IPS-18c (cell line): Measurements from ENCODE around the gene CD300H.

ENCODE experiments used
- H3K4me3 ChIP-seq: 2 replicates; pipeline ENCODE4 v1.7.0; 2013; ENCODE audit warnings: low read depth, mild to moderate bottlenecking, low read length, moderate library complexity; ENCODE audit not compliant: insufficient read depth
- H3K9me3 ChIP-seq: one replicate; pipeline ENCODE4 v1.6.1; 2013; ENCODE audit warnings: mild to moderate bottlenecking, low read length, moderate library complexity; ENCODE audit not compliant: control insufficient read depth, insufficient read depth

CD300H gene

DNA sequence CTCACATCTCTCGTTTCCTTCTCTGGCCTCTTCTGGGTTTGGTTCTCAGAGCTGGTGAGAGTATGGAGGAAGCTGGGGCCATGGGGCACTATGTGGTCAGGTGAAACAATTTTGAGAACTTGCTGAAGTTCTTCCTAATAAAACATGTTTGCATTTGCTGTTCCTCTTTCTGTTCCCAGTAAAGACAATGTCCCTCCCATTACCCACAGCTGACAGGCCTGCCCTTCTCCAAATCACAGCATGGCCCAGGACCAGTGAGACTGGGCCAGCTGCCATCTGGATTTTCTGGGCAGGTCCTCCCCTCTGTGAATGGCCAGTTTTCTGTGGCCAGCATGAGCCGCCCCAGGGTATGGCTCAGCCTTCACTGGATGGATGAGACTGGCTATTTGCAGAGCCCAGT is at the start of gene CD300H:
TSS of gene CD300H (minus strand) at position 113 of the 400 bp plus-strand sequence.
- no peaks in the 10 kb centered on the region for H3K9me3 ChIP-seq
- no peak within 1 kb of the TSS for H3K4me3 ChIP-seq

DNA sequence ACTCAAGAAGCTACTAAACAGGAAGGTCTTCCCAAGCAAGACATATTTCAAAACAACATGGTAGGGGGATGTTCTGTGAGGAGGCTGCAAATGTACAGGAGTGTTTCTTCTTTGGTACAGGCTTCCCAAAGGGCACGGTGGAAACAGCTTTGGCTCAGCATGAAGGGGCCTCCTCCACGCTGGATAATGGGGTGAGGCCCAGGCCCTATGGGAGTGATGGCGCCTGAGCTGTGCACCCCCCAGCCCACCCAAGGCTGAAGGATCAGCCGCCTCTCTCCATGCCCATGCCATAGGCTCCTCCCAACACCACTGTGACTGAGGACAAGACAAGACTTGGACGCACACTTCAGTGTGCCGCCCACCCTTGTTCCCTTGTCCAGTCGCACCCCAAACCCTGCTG is 49.4 kb upstream of the CD300H start:
- no peak overlapping the region for H3K4me3 ChIP-seq
- H3K9me3 ChIP-seq: no peaks in the 10 kb centered on the region

DNA sequence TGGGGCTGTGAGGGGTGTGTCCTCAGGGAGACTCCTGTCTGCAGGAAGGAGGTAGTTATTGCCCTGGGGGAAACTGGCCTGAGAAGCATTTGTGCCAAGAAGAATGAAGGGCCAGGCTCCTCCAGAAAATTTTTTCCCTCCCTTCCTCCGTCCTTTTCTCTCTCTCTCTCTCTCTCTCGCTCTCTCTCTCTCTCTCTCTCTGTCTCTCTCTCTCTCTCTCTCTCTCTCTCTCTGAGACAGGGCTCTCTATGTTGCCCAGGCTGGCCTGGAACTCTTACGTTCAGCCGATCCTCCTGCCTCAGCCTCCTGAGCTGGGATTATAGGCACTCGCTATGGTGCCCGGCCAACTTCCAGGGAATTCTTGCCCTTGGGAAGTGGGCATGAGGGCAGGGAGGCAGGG is 44.7 kb upstream of the CD300H start:
- H3K4me3 ChIP-seq: no peak overlapping the region
- H3K9me3 ChIP-seq: no peaks in the 10 kb centered on the region

DNA sequence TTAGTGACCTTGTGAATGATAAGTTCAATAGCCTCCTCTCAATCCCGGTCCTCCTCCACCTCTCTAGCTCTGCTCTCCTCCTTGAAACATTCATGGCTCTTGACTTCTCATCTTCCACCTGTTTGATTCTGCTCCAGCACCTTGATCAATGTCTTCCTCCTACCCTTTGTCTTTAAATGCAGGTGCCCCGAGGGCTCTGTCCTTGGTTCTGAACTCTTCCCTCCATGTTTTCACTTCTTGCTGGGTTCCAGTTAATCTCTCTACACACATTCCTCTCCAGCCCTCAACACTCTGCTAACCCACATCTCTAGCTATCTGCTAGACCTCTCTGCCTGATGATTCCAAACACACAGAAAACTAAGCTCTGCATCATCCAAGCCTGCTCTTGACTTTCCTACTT is 42.8 kb upstream of the CD300H start:
- Histone ChIP-seq H3K4me3 (no peak overlapping the region), H3K9me3 (no peaks in the 10 kb centered on the region)

DNA sequence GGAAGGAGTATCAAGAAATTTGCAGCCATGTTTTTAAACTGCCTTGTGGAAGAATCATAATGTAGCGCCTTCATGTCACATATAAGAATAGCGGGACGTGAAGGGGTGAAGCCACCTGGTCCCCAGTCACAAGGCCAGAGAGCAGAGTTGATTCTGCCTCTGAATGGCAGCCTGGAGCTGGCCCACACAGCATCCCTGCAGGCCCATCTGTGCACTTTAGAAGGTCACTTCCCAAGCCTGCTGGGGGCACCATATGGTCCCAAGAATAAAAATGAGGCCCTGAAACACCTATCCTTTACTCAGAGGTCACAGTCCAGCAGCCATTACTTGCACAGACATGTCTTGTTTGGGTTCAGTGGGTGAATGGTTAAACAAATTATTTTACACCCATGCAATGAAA is 41.2 kb upstream of the CD300H start:
- Histone ChIP-seq H3K9me3 (no peaks in the 10 kb centered on the region), H3K4me3 (no peak overlapping the region)

DNA sequence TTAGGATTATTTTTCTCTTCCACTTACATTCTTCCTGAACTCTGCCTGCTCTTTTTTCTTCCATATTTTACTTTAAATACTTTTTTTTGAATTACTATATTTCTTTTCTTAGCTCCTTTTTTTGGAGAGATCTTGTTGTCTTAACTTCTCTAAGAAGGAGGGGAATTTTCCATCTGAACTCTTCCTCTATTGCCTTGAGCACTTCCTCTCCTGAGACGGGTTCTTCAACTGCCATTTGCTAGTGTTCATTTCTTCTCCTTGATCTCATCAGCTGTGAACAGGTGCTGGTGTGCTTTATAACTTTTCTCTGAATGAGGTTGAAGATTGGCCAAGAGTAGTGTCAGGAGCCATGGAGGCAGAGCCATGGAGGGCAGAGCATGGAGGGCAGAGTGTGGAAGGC is 39.9 kb upstream of the CD300H start:
- no peak overlapping the region for H3K4me3 ChIP-seq
- H3K9me3 ChIP-seq: no peaks in the 10 kb centered on the region

DNA sequence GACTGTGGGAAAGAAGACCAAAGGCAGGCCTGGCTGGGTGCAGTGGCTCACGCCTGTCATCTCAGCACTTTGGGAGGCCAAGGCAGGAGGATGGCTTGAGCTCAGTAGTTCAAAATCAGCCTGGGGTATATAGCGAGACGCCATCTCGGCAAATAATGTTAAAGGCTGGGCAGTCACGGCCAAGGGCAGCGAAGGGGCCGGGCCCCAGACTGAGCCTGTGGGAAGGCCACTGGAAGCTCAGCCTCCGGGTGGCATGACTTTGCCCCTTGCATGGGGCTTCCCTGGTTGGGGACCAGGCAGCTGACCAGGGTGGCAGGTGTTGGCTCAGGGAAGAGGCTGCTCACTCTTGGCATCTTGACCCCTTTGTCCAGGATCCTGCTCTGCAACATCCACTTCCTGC is 38.7 kb upstream of the CD300H start:
- no peaks in the 10 kb centered on the region for H3K9me3 ChIP-seq
- H3K4me3 ChIP-seq: no peak overlapping the region

DNA sequence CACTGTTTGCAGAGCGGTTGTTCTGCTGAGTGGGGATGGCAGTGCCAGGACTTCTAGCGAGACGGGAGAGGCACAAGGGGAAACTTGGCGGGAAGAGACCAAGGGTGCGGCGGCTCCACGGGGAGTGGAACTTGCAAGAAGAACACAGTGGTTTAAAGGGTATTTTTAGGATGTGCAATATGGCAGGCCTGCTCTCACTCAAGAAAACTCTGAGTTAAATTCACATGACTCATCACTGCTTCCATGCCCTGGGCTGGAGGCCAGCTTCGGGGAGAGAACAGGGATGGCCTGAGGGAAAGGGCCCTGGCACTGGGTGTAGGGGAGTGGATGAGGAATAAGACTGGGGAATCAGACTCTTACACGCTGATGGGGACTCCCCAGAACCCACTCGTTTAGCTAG is 38.1 kb upstream of the CD300H start:
- H3K9me3 ChIP-seq: no peaks in the 10 kb centered on the region
- no peak overlapping the region for H3K4me3 ChIP-seq

DNA sequence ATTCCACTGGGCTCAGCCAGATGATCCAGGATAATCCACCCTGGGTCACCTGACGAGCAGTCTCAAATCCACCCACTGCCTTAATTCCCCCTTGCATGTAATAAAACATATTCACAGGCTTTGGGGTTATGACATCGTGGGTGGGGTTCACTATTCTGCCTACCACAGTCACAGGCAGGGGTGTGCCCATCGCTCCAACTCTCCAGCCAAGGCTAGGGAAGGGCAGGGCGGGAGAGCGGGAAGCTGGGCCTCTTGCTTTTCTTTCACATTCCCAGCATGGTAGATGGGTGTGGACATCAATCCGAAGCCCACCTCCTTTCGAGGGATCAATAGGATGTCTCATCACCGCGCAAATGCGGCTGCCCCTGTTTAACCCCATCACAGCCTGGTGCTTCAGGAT is 37.5 kb upstream of the CD300H start:
- Histone ChIP-seq H3K4me3 (no peak overlapping the region), H3K9me3 (no peaks in the 10 kb centered on the region)

DNA sequence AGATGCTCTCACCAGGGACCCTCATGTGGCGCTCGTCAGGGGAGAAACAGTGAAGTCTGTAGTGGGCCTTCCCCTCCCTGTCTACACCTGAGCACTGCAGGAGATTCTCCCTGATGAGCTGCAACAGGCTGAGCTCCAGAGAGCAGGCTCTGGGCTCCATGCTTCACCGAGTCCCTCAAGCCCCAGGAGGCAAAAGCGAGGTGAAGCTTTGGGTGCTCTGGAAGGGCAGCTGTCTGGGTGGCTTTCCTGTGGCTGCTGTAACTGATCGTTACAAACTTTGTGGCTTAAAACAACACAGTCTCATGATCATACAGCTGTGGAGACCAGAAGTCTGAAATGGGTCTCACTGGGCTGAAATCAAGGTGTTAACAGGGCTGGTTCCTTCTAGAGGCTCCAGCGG is 36.9 kb upstream of the CD300H start:
- no peak overlapping the region for H3K4me3 ChIP-seq
- no peaks in the 10 kb centered on the region for H3K9me3 ChIP-seq

DNA sequence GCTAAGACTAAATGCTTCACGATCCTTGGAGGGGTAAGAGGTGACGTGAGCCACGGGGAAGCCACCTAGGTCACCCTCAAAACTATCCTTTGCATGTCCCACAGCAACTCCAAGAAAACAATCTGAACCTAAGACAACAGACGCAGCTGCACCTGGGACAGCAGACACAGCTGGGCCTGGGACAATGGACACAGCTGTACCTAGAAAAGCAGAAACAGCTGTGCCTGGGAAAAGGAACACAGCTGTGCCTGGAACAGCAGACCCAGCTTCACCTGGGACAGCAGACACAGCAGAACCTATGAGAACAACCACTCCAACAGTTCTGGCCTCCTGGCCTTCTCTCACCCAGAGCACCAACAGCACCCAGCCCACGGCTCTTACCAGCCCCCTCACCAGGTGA is 36.4 kb upstream of the CD300H start:
- Histone ChIP-seq H3K9me3 (no peaks in the 10 kb centered on the region), H3K4me3 (no peak overlapping the region)

DNA sequence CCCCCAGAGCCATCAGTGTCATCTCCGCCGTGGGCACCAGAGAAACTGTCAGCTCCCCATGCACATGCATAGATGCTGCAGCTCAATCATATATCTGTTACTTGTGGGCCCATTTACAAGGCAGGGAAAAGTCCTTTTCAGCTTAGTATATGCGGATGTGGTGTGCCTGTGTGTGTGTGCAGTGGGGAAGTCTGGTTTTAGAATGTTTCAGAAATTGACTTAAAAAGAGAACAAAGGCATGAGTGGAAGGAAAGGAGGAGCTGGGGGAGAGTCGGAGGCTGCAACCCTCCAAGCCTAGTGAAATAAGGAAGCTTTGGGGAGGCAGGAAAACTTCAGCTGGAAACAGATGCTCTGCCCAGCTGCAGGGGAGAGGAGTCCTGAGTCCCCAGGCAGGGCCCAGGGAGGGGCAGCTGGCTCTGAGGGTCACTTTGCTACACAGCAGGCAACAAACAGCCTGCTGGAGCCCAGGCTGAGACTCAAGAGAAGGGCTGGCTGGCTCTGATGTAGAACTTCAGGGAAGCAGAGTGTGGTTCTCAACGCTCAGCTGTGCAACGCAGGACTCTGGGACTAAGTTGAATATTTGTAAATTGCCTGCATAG is 35.8 kb upstream of the CD300H start:
- no peaks in the 10 kb centered on the region for H3K9me3 ChIP-seq
- H3K4me3 ChIP-seq: no peak overlapping the region

DNA sequence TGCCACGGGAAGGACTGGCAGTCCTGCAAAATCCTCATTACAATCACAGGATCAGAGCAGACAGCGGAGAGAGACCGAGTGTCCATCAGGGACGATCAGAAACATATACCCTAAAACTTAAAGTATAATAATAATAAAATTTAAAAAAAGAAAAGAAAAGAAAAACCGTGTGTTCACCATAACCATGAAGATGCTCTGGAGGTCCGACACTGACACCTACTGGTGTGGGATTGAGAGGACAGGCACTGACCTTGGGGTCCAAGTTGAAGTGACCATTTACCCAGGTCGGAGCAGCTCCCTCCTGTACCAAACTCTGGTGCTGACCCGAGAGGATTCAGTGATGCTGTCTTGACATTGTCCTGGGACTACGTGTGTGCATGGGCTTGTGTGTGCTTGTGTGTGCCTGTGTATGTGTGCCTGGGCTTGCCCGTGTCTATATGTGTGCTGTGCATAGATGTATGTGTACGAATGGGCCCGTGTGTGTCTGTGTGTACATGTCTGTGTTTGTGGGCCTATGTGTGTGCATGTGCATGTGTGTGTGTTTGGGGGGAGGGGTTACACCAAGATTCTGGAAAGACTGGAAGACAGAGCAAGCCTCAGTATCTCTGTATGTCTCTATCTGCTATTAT is 34.7 kb upstream of the CD300H start:
- no peaks in the 10 kb centered on the region for H3K9me3 ChIP-seq
- H3K4me3 ChIP-seq: no peak overlapping the region

DNA sequence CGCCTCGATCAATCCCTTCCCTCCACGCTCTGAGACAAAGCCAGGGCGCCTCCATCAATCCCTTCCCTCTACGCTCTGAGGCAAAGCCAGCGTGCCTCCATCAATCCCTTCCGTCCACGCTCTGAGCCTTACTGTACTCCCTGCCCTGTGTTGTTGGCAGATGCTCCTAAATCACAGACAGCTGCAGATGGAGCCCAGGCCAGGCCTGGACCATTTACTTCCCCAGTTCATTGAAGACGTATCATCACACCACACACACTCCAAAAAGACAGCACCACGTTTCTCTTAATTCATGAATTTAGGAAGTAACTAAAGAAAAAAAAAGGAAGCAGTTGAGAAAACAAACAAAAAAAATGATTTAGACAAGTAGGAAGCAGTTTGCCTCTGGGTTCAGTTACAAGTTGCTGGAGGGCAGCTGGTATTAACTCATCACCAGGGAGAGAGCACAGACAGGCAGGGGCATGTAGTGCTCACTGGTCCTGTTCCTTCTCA is 32.2 kb upstream of the CD300H start:
- no peak overlapping the region for H3K4me3 ChIP-seq

DNA sequence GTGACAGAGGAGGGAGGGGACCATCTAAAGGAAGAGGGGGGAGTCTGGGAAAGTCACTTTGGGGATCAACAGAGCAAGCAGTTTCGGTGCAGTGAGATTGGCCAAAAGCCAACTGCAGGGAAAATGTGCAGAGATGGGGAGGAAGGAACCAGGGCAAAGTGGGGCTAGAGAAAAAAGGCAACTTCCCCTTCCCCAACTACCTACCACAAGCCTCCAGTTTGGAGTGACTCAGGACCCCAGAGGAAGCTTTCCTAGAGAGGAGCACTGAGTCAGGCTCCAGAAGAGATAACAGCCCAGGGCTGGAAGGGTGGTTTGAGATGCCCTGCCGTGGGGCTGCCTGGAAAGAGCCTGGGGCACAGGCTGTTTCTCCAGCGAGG is 31.7 kb upstream of the CD300H start:
- Histone ChIP-seq H3K9me3 (no peaks in the 10 kb centered on the region), H3K4me3 (no peak overlapping the region)

More for the DNA sequence above, 32.2 kb upstream of the CD300H start:
- H3K9me3 ChIP-seq: no peaks in the 10 kb centered on the region

DNA sequence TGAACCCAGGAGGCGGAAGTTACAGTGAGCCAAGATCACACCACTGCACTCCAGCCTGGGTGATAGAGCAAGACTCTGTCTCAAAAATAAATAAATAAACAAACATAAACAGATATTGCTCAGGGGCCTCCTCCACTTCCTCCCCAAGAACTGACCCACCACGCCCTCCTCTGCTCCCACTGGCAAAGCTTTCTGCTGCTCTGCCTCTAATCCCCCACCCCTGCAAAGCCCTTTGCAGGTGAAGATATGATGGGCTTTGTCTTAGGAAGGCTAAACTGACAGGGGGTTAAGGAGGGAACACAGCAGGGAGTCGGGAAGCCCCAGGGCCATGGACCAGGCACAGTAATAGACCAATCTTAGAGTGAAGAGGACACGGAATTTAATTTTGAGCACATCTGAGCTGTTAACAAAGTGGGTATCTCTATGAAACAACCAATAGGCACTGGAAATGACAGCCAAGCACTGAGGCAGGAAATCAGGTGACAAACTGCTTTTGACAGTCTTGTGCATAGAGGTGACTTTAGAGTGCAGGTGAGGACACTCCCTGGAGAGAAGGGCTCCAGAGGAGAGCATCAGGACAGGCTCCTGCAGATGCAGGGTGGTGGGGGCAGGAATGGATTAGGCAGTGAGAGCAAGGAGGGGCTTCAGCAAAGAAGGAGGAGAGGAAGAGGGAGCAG is 31.2 kb upstream of the CD300H start:
- Histone ChIP-seq H3K4me3 (no peak overlapping the region), H3K9me3 (no peaks in the 10 kb centered on the region)

DNA sequence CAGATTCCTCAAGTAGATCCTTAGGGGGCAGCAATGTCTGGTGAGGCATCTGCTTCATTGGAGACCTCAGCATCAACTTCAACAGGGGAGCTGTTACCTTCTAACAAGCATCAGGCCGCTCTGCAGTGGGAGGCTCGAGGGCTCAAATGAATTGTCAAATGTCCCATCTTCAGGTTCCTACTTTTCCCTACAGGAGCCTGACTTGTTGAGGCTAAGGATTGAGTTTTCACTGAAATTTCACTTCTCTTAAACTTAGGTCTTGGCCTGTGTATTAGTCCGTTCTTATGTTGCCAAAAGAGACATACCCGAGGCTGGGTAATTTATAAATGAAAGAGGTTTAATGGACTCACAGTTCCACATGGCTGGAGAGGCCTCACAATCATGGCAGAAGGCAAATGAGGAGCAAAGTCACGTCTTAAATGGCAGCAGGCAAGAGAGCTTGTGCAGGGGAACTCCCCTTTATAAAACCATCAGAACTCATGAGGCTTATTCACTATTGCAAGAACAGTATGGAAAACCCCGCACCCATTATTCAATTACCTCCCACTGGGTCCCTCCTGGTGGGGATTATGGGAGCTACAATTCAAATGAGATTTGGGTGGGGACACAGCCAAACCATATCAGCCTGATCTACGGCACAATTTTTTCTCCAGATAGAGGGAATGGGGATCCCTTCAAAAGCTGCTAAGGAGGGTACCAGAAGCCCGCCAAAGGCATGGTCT is 29.9 kb upstream of the CD300H start:
- Histone ChIP-seq H3K9me3 (no peaks in the 10 kb centered on the region), H3K4me3 (no peak overlapping the region)
